HG03280 (cell line): ENCODE results near the gene ZNF3.

Experiments
- ATAC-seq: cut with Tn5 transposase; IDR thresholded peaks from one replicate; pipeline ENCODE4 v1.9.1; 2021; ENCODE audit warnings: mild to moderate bottlenecking, moderate library complexity; ENCODE audit not compliant: unreplicated experiment

The ZNF3 gene

GRCh38 chr7:100088621-100089457 is 7.3 kb upstream of the ZNF3 start, which contains the start of gene COPS6:
Gene COPS6 (plus strand): TSS chr7:100088969. CDS start chr7:100088991, 22 bp downstream.
- ATAC-seq, result peak; percentile 64

GRCh38 chr7:100088095-100088620 is 6.6 kb upstream of the ZNF3 start:
- no peak for ATAC-seq

GRCh38 chr7:100087055-100087750 is 5.7 kb upstream of the ZNF3 start:
- no peak for ATAC-seq

- no peak for ATAC-seq
Observed at GRCh38 chr7:100085515-100085914, 4.0 kb upstream of the ZNF3 start.

- no peak for ATAC-seq
Observed at GRCh38 chr7:100082978-100083377, 1.5 kb upstream of the ZNF3 start.

- ATAC-seq, result no peak
Observed at GRCh38 chr7:100080907-100081534, 502 bp downstream of the ZNF3 start.

- ATAC-seq, result no peak
Observed at GRCh38 chr7:100079024-100079560, 2.4 kb downstream of the ZNF3 start.

- ATAC-seq, result no peak
Observed at GRCh38 chr7:100077205-100077604, 4.3 kb downstream of the ZNF3 start.

- ATAC-seq, result no peak
Observed at GRCh38 chr7:100075418-100075817, 6.1 kb downstream of the ZNF3 start.

GRCh38 chr7:100074841-100075240 is 6.7 kb downstream of the ZNF3 start:
- no peak for ATAC-seq

- ATAC-seq, result no peak
Observed at GRCh38 chr7:100072462-100072861, 9.1 kb downstream of the ZNF3 start.

- ATAC-seq, result no peak
Observed at GRCh38 chr7:100071018-100071723, 10.4 kb downstream of the ZNF3 start.

GRCh38 chr7:100069991-100070390 is 11.5 kb downstream of the ZNF3 start:
- no peak for ATAC-seq

- ATAC-seq, result no peak
Observed at GRCh38 chr7:100066953-100067352, 14.6 kb downstream of the ZNF3 start.

GRCh38 chr7:100065452-100066186 is 15.9 kb downstream of the ZNF3 start:
- ATAC-seq, result no peak

GRCh38 chr7:100064162-100064561 is 17.4 kb downstream of the ZNF3 start:
- no peak for ATAC-seq

GRCh38 chr7:100063376-100063775 is 18.1 kb downstream of the ZNF3 start:
- ATAC-seq, result no peak

- no peak for ATAC-seq
Observed at GRCh38 chr7:100061518-100062193, 19.9 kb downstream of the ZNF3 start.

- no peak for ATAC-seq
Observed at GRCh38 chr7:100059251-100059739, 22.2 kb downstream of the ZNF3 start.
